ENCODE data around the gene COL15A1. TPM values are rescaled to one million over a fixed set of nuclear protein-coding genes. Genes with fewer than 3 reads are reported as not detected.

The COL15A1 gene
- total and polyA plus RNA-seq, 2 of the 8 experiments (the other 6 are each of a cell fraction or from before 2014, with no cell fraction given) = 0.12 to 0.15 TPM

GRCh38 chr9:99076030-99076429 lies 132.3 kb downstream of the COL15A1 start:
- H3K79me2 ChIP-seq (ENCODE audit: control insufficient read depth in 1 of 2, insufficient read depth in 2 of 2, low read length in 2 of 2) = no peaks in the 10 kb centered on the region
- no peak overlapping the region for H2BK120ac ChIP-seq (replicated peaks; ENCODE audit: low read depth, low read length)
- H3K27ac ChIP-seq (ENCODE audit: low read depth, low read length) = no peak overlapping the region
- no peak overlapping the region for H3K9ac ChIP-seq (replicated peaks in 1 of 4; ENCODE audit: extremely low read depth in 1 of 4, low read depth in 3 of 4, low read length in 3 of 4)
- no peak overlapping the region for H2AK5ac ChIP-seq (ENCODE audit: low read depth, low read length)
- H2AFZ ChIP-seq (ENCODE audit: low read length) = no peak overlapping the region
- no peaks in the 10 kb centered on the region; the same call in 1 of the 2 replicates for H3K23me2 ChIP-seq (ENCODE audit: low read depth, low read length)
- no peaks in the 10 kb centered on the region; a peak in 1 of 4 replicates for H3K9me3 ChIP-seq (ENCODE audit: insufficient read depth in 2 of 2, low read depth in 1 of 2, low read length in 1 of 2)
- DNase-seq (ENCODE audit: low read depth in 1 of 2, low spot score in 2 of 2) = no peak
- H3K4me1 ChIP-seq (replicated peaks in 1 of 4; ENCODE audit: control insufficient read depth in 3 of 4, insufficient read depth in 4 of 4, low read length in 3 of 4) = 0 out of 7 replicates have a peak, but pooled peaks cover 0 to 2% (median 0%) of the 10 kb centered on the region in 4 experiments
- no peak overlapping the region for H3K14ac ChIP-seq (ENCODE audit: insufficient read length)
- POLR2A ChIA-PET (ENCODE audit: partially characterized antibody) = no interaction called here
- no peak overlapping the region for H3K56ac ChIP-seq (replicated peaks; ENCODE audit: insufficient read length, low read depth, low read length)
- no peak overlapping the region for H3K4me2 ChIP-seq (ENCODE audit: insufficient read depth in 1 of 2, low read depth in 2 of 2, low read length in 2 of 2)
- H3K4ac ChIP-seq (replicated peaks; ENCODE audit: insufficient read length, low read depth, low read length) = no peak overlapping the region
- no peaks in the 10 kb centered on the region for H3K79me1 ChIP-seq (ENCODE audit: low read depth, low read length)
- H4K20me1 ChIP-seq (replicated peaks in 1 of 2; ENCODE audit: control insufficient read depth in 1 of 2, insufficient read depth in 2 of 2, low read length in 2 of 2) = no peaks in the 10 kb centered on the region
- H2BK20ac ChIP-seq (ENCODE audit: low read length) = no peak overlapping the region
- H4K5ac ChIP-seq (ENCODE audit: insufficient read length, low read depth, low read length) = no peak overlapping the region
- CTCF ChIA-PET (ENCODE audit: partially characterized antibody) = interaction anchor here (1.5 kb wide), 1 partner anchor 22 kb away, joined by 3 read pairs; no protein-coding TSS in a partner anchor
- no peak overlapping the region for H3K23ac ChIP-seq (ENCODE audit: insufficient read length)
- H3K27me3 ChIP-seq (replicated peaks in 1 of 4; ENCODE audit: control insufficient read depth in 3 of 4, extremely low read depth in 1 of 4, insufficient read depth in 3 of 4, low read length in 3 of 4) = peaks cover 0 to 1% (median 0%) of the 10 kb centered on the region in 4 experiments; a peak in 1 of 7 replicates
- no peak overlapping the region for H4K91ac ChIP-seq (replicated peaks; ENCODE audit: insufficient read length, low read length)
- no peak overlapping the region for H3K18ac ChIP-seq (ENCODE audit: extremely low read depth, low read length)
- whole genome bisulfite sequencing, 2 experiments (ENCODE audit: extremely low coverage in 1 of 2, insufficient coverage in 1 of 2, insufficient read length in 1 of 2, insufficient replicate concordance in 2 of 2, low coverage in 1 of 2, low lambda C conversion rate in 2 of 2, missing lambda C conversion rate in 1 of 2) = 94% methylated on average over 4 of the region's 4 CpGs; no CpG with 5 or more reads in 1 of the 2 experiments
- H2BK5ac ChIP-seq (ENCODE audit: low read depth, low read length) = no peak overlapping the region
- H4K8ac ChIP-seq (ENCODE audit: extremely low read depth, insufficient read depth, low read length) = no peak overlapping the region
- FAIRE-seq = no peak
- no peak overlapping the region for H3K4me3 ChIP-seq (ENCODE audit: extremely low read depth in 1 of 4, insufficient read depth in 2 of 4, low read depth in 3 of 4, low read length in 4 of 4)
- H3K36me3 ChIP-seq (ENCODE audit: control insufficient read depth in 2 of 4, insufficient read depth in 4 of 4, low read length in 3 of 4) = no peaks in the 10 kb centered on the region
- H2BK15ac ChIP-seq (ENCODE audit: low read length) = no peak overlapping the region
- no peak overlapping the region for H2BK12ac ChIP-seq (ENCODE audit: low read depth, low read length)
- TF ChIP-seq EZH2 (IDR thresholded peaks at IDR 0.05; ENCODE audit: low read depth, low read length, severe bottlenecking) (no peak), JUN (IDR thresholded peaks at IDR 0.05; ENCODE audit: low read depth, low read length) (no peak), NANOG (IDR thresholded peaks at IDR 0.05; ENCODE audit: insufficient read depth, low read depth, low read length, poor library complexity, severe bottlenecking) (no peak), TCF12 (IDR thresholded peaks at IDR 0.05; ENCODE audit: low read depth, low read length) (no peak), POU5F1 (IDR thresholded peaks at IDR 0.05; ENCODE audit: low read depth, low read length) (no peak), RBBP5 (IDR thresholded peaks at IDR 0.05; ENCODE audit: borderline replicate concordance, low read depth, low read length) (no peak), HDAC2 (IDR thresholded peaks at IDR 0.05; ENCODE audit: borderline replicate concordance in 1 of 2, low read depth in 2 of 2, low read length in 2 of 2) (no peak), YY1 (IDR thresholded peaks at IDR 0.05; ENCODE audit: low read depth, low read length) (no peak), SAP30 (IDR thresholded peaks at IDR 0.05; ENCODE audit: insufficient read depth, insufficient replicate concordance, low read length) (no peak), RAD21 (IDR thresholded peaks at IDR 0.05 in 1 of 2, conservative IDR thresholded peaks at IDR 0.05 in 1 of 2; ENCODE audit: low read depth in 2 of 2, low read length in 2 of 2) (no peak), BACH1 (IDR thresholded peaks at IDR 0.05; ENCODE audit: low read length) (no peak), BCL11A (IDR thresholded peaks at IDR 0.05; ENCODE audit: low read depth in 2 of 2, low read length in 2 of 2) (no peak), RNF2 (IDR thresholded peaks at IDR 0.05; ENCODE audit: borderline replicate concordance, low read depth, low read length, missing control alignments, poor library complexity, severe bottlenecking) (no peak)

All from H1 (cell line).